HUES64 (cell line): Measurements from ENCODE around the gene FARS2.
"Not testable (repeated sequence)": the region's sequence is repeated elsewhere in the genome, so short reads cannot be mapped to it uniquely, and the experiment has no call there.

ENCODE experiments used
- H3K27ac ChIP-seq: 2 replicates; pipeline ENCODE4 v1.7.0; 2013; ENCODE audit warnings: low read depth, low read length, inconsistent platforms
- H3K27me3 ChIP-seq: 2 replicates; pipeline ENCODE4 v1.6.1; 2013; ENCODE audit warnings: mild to moderate bottlenecking, low read length; ENCODE audit not compliant: insufficient read depth
- H3K36me3 ChIP-seq: 2 replicates; pipeline ENCODE4 v1.6.1; 2013; ENCODE audit warnings: mild to moderate bottlenecking, low read length; ENCODE audit not compliant: insufficient read depth
- H3K4me1 ChIP-seq: 2 replicates; pipeline ENCODE4 v1.6.1; 2013; ENCODE audit warnings: mild to moderate bottlenecking, low read length, moderate library complexity; ENCODE audit not compliant: insufficient read depth
- H3K4me3 ChIP-seq: 2 replicates; pipeline ENCODE4 v1.5.1; 2013; ENCODE audit warnings: mild to moderate bottlenecking, low read length, moderate library complexity
- H3K9ac ChIP-seq: 2 replicates; pipeline ENCODE4 v1.6.1; 2013; ENCODE audit warnings: mild to moderate bottlenecking, low read depth, low read length
- H3K9me3 ChIP-seq: 2 replicates; pipeline ENCODE4 v1.6.1; 2013; ENCODE audit warnings: low read depth, low read length; ENCODE audit not compliant: insufficient read depth
- WGBS: fragments of 150-250, 120-280 bp; methylation state at CpG from one replicate; pipeline ENCODE4 v1.1.7; 2013; ENCODE audit warnings: missing lambda C conversion rate; 5-methylcytosine and 5-hydroxymethylcytosine counted together

FARS2 gene

GRCh38 chr6:5679270-5679669, 418.0 kb downstream of the FARS2 start:
- H3K4me1 ChIP-seq = peaks cover 8% of the 10 kb centered on the region; the same call in 1 of the 2 replicates
- H3K27ac ChIP-seq = no peak overlapping the region
- no peak overlapping the region for H3K4me3 ChIP-seq
- no peak overlapping the region for H3K9ac ChIP-seq
- H3K27me3 ChIP-seq = no peaks in the 10 kb centered on the region
- H3K36me3 ChIP-seq = no peaks in the 10 kb centered on the region
- 95% methylated on average over 2 of the region's 2 CpGs for WGBS
- H3K9me3 ChIP-seq = no peaks in the 10 kb centered on the region

- peaks cover 8% of the 10 kb centered on the region; the same call in 1 of the 2 replicates for H3K4me1 ChIP-seq
- H3K9me3 ChIP-seq = no peaks in the 10 kb centered on the region
- no peak overlapping the region for H3K9ac ChIP-seq
- no peak overlapping the region for H3K27ac ChIP-seq
- 73% methylated on average over 4 of the region's 4 CpGs for WGBS
- no peak overlapping the region for H3K4me3 ChIP-seq
- no peaks in the 10 kb centered on the region for H3K36me3 ChIP-seq
- no peaks in the 10 kb centered on the region for H3K27me3 ChIP-seq
These were observed 418.4 kb downstream of the FARS2 start for GRCh38 chr6:5679691-5680090.

GRCh38 chr6:5680095-5680494, 418.8 kb downstream of the FARS2 start:
- 88% methylated on average over 4 of the region's 5 CpGs for WGBS
- no peaks in the 10 kb centered on the region for H3K9me3 ChIP-seq
- no peak overlapping the region for H3K27ac ChIP-seq
- no peak overlapping the region for H3K9ac ChIP-seq
- no peak overlapping the region for H3K4me3 ChIP-seq
- H3K4me1 ChIP-seq = peaks cover 8% of the 10 kb centered on the region; the same call in 1 of the 2 replicates
- no peaks in the 10 kb centered on the region for H3K27me3 ChIP-seq
- H3K36me3 ChIP-seq = no peaks in the 10 kb centered on the region

GRCh38 chr6:5681480-5681879, 420.2 kb downstream of the FARS2 start:
- 82% methylated on average over 4 of the region's 4 CpGs for WGBS
- Histone ChIP-seq H3K27me3 (no peaks in the 10 kb centered on the region), H3K9ac (no peak overlapping the region), H3K27ac (no peak overlapping the region), H3K36me3 (no peaks in the 10 kb centered on the region), H3K4me1 (peaks cover 8% of the 10 kb centered on the region; the same call in 1 of the 2 replicates), H3K4me3 (no peak overlapping the region), H3K9me3 (no peaks in the 10 kb centered on the region)

- no peak overlapping the region for H3K4me3 ChIP-seq
- 94% methylated on average over 4 of the region's 4 CpGs for WGBS
- peaks cover 8% of the 10 kb centered on the region; the same call in 1 of the 2 replicates for H3K4me1 ChIP-seq
- no peaks in the 10 kb centered on the region for H3K9me3 ChIP-seq
- no peaks in the 10 kb centered on the region for H3K36me3 ChIP-seq
- no peaks in the 10 kb centered on the region for H3K27me3 ChIP-seq
- H3K27ac ChIP-seq = no peak overlapping the region
- no peak overlapping the region for H3K9ac ChIP-seq
These were observed 421.2 kb downstream of the FARS2 start for GRCh38 chr6:5682530-5682929.

GRCh38 chr6:5683747-5684146, 422.4 kb downstream of the FARS2 start:
- WGBS = 78% methylated on average over 5 of the region's 5 CpGs
- not testable (repeated sequence) for H3K4me1 ChIP-seq, H3K27ac ChIP-seq, H3K9me3 ChIP-seq, H3K27me3 ChIP-seq, H3K9ac ChIP-seq, H3K4me3 ChIP-seq, H3K36me3 ChIP-seq

- no peaks in the 10 kb centered on the region for H3K36me3 ChIP-seq
- H3K4me1 ChIP-seq = peaks cover 5% of the 10 kb centered on the region; the same call in 1 of the 2 replicates
- no peak overlapping the region for H3K4me3 ChIP-seq
- H3K27ac ChIP-seq = no peak overlapping the region
- H3K27me3 ChIP-seq = no peaks in the 10 kb centered on the region
- H3K9ac ChIP-seq = no peak overlapping the region
- WGBS = 93% methylated on average over 6 of the region's 6 CpGs
- no peaks in the 10 kb centered on the region for H3K9me3 ChIP-seq
These were observed 423.2 kb downstream of the FARS2 start for GRCh38 chr6:5684320-5685053.

- H3K9ac ChIP-seq = no peak overlapping the region
These were observed 432.2 kb downstream of the FARS2 start for GRCh38 chr6:5693225-5694145.

GRCh38 chr6:5695260-5696245, 434.2 kb downstream of the FARS2 start:
- WGBS = 85% methylated on average over 10 of the region's 12 CpGs
- Histone ChIP-seq H3K9me3 (peaks cover 8% of the 10 kb centered on the region), H3K4me3 (no peak overlapping the region), H3K27me3 (no peaks in the 10 kb centered on the region), H3K36me3 (peaks cover 2% of the 10 kb centered on the region; the same call in 1 of the 2 replicates), H3K27ac (no peak overlapping the region), H3K9ac (no peak overlapping the region), H3K4me1 (no peaks in the 10 kb centered on the region)

More at GRCh38 chr6:5693225-5694145, 432.2 kb downstream of the FARS2 start:
- Histone ChIP-seq H3K9me3 (peaks cover 8% of the 10 kb centered on the region), H3K4me1 (no peaks in the 10 kb centered on the region), H3K27me3 (no peaks in the 10 kb centered on the region), H3K27ac (no peak overlapping the region), H3K36me3 (peaks cover 2% of the 10 kb centered on the region; the same call in 1 of the 2 replicates), H3K4me3 (no peak overlapping the region)
- WGBS = 98% methylated on average over 13 of the region's 13 CpGs

- peaks cover 2% of the 10 kb centered on the region for H3K9me3 ChIP-seq
- no peaks in the 10 kb centered on the region for H3K4me1 ChIP-seq
- no peaks in the 10 kb centered on the region for H3K36me3 ChIP-seq
- H3K27ac ChIP-seq = no peak overlapping the region
- H3K27me3 ChIP-seq = no peaks in the 10 kb centered on the region
- no peak overlapping the region for H3K4me3 ChIP-seq
- H3K9ac ChIP-seq = no peak overlapping the region
These were observed 436.2 kb downstream of the FARS2 start for GRCh38 chr6:5697508-5697907.
